Activated naive CD4-positive, alpha-beta T cell treated with anti-CD3 and anti-CD28 coated beads, Interleukin-2, amount 10 ng/mL, durations not matched to agents 7 days and 5 days (primary cell): ENCODE results near the gene CYP27C1.

Experiments used
- CTCF ChIA-PET: fragments of 350-600 bp; sonication (Branson Sonifier 250); formaldehyde crosslinking; loops from one replicate; lab custom pipeline; 2021; ENCODE audit warnings: antibody characterized with exemption; lab: Charles Lee
- DNase-seq: peaks from one replicate; pipeline ENCODE4 v3.0.0-alpha.2; 2020
- H3K27ac Mint-ChIP-seq: one replicate; pipeline ENCODE4 v1.8.0; 2021; ENCODE audit warnings: mild to moderate bottlenecking, moderate library complexity, mixed read lengths
- H3K27me3 Mint-ChIP-seq: one replicate; pipeline ENCODE4 v1.8.0; 2021; ENCODE audit warnings: mild to moderate bottlenecking, mixed read lengths
- H3K36me3 Mint-ChIP-seq: one replicate; pipeline ENCODE4 v1.8.0; 2021; ENCODE audit warnings: mixed read lengths
- H3K4me1 Mint-ChIP-seq: one replicate; pipeline ENCODE4 v1.8.0; 2021; ENCODE audit warnings: mixed read lengths
- H3K4me3 Mint-ChIP-seq: one replicate; pipeline ENCODE4 v1.8.0; 2021; ENCODE audit warnings: mild to moderate bottlenecking, moderate library complexity, mixed read lengths
- H3K9me3 Mint-ChIP-seq: one replicate; pipeline ENCODE4 v1.8.0; 2021; ENCODE audit warnings: mixed read lengths

CYP27C1 gene

GRCh38 chr2:127193967-127194280 lies 26.2 kb downstream of the CYP27C1 start:
- Mint-ChIP-seq H3K9me3 (peaks cover 3% of the 10 kb centered on the region), H3K27me3 (peaks cover 1% of the 10 kb centered on the region), H3K27ac (no peak overlapping the region), H3K4me3 (no peak overlapping the region), H3K36me3 (no peaks in the 10 kb centered on the region), H3K4me1 (peaks cover 5% of the 10 kb centered on the region)
- DNase-seq, result no peak
- CTCF ChIA-PET, result no interaction called here

GRCh38 chr2:127193164-127193966 lies 26.7 kb downstream of the CYP27C1 start:
- Mint-ChIP-seq H3K27ac (no peak overlapping the region), H3K36me3 (no peaks in the 10 kb centered on the region), H3K4me1 (peaks cover 5% of the 10 kb centered on the region), H3K9me3 (peaks cover 3% of the 10 kb centered on the region), H3K27me3 (peaks cover 6% of the 10 kb centered on the region), H3K4me3 (no peak overlapping the region)
- DNase-seq, result no peak
- CTCF ChIA-PET, result no interaction called here

GRCh38 chr2:127191331-127192219 lies 28.5 kb downstream of the CYP27C1 start:
- CTCF ChIA-PET, result interaction anchor here (0.7 kb wide), 1 partner anchor 408 kb away, joined by 3 read pairs; no protein-coding TSS in a partner anchor

GRCh38 chr2:127188797-127189196 lies 31.3 kb downstream of the CYP27C1 start:
- Mint-ChIP-seq H3K9me3 (peaks cover 3% of the 10 kb centered on the region), H3K27ac (no peak overlapping the region), H3K4me1 (peaks cover 6% of the 10 kb centered on the region), H3K36me3 (no peaks in the 10 kb centered on the region), H3K27me3 (peaks cover 30% of the 10 kb centered on the region), H3K4me3 (no peak overlapping the region)
- CTCF ChIA-PET, result no interaction called here
- no peak for DNase-seq

More at GRCh38 chr2:127191331-127192219, 28.5 kb downstream of the CYP27C1 start:
- H3K9me3 Mint-ChIP-seq, result peaks cover 3% of the 10 kb centered on the region
- H3K27me3 Mint-ChIP-seq, result peaks cover 20% of the 10 kb centered on the region
- H3K4me3 Mint-ChIP-seq, result no peak overlapping the region
- DNase-seq, result no peak
- H3K36me3 Mint-ChIP-seq, result no peaks in the 10 kb centered on the region
- H3K27ac Mint-ChIP-seq, result no peak overlapping the region
- no peaks in the 10 kb centered on the region for H3K4me1 Mint-ChIP-seq

GRCh38 chr2:127187831-127188230 lies 32.3 kb downstream of the CYP27C1 start:
- Mint-ChIP-seq H3K27me3 (peaks cover 35% of the 10 kb centered on the region), H3K9me3 (peaks cover 3% of the 10 kb centered on the region), H3K36me3 (no peaks in the 10 kb centered on the region), H3K4me3 (no peak overlapping the region), H3K4me1 (peaks cover 6% of the 10 kb centered on the region), H3K27ac (no peak overlapping the region)
- CTCF ChIA-PET, result interaction anchor here (1.4 kb wide), 1 partner anchor 9 kb away, joined by 6 read pairs; no protein-coding TSS in a partner anchor
- DNase-seq, result no peak

- Mint-ChIP-seq H3K36me3 (no peaks in the 10 kb centered on the region), H3K9me3 (peaks cover 3% of the 10 kb centered on the region), H3K4me1 (peaks cover 6% of the 10 kb centered on the region), H3K27ac (no peak overlapping the region), H3K4me3 (no peak overlapping the region), H3K27me3 (peaks cover 38% of the 10 kb centered on the region)
- CTCF ChIA-PET, result interaction anchor here (1.4 kb wide), 1 partner anchor 10 kb away, joined by 6 read pairs; no protein-coding TSS in a partner anchor
- DNase-seq, result no peak
Measured at GRCh38 chr2:127187081-127187775, 32.9 kb downstream of the CYP27C1 start.

- no peak for DNase-seq
- Mint-ChIP-seq H3K27me3 (peaks cover 45% of the 10 kb centered on the region), H3K4me3 (no peak overlapping the region), H3K27ac (no peak overlapping the region), H3K36me3 (no peaks in the 10 kb centered on the region), H3K4me1 (peaks cover 6% of the 10 kb centered on the region), H3K9me3 (peaks cover 4% of the 10 kb centered on the region)
- CTCF ChIA-PET, result no interaction called here
Measured at GRCh38 chr2:127185705-127186104, 34.4 kb downstream of the CYP27C1 start.

GRCh38 chr2:127185093-127185492 lies 35.0 kb downstream of the CYP27C1 start:
- H3K4me1 Mint-ChIP-seq, result peaks cover 6% of the 10 kb centered on the region
- CTCF ChIA-PET, result no interaction called here
- peak; percentile 25 for DNase-seq
- H3K4me3 Mint-ChIP-seq, result no peak overlapping the region
- H3K27me3 Mint-ChIP-seq, result peaks cover 49% of the 10 kb centered on the region
- peaks cover 8% of the 10 kb centered on the region for H3K9me3 Mint-ChIP-seq
- no peak overlapping the region for H3K27ac Mint-ChIP-seq
- no peaks in the 10 kb centered on the region for H3K36me3 Mint-ChIP-seq

- Mint-ChIP-seq H3K27ac (no peak overlapping the region), H3K27me3 (peaks cover 56% of the 10 kb centered on the region), H3K4me3 (no peak overlapping the region), H3K9me3 (peaks cover 8% of the 10 kb centered on the region), H3K4me1 (peaks cover 6% of the 10 kb centered on the region), H3K36me3 (no peaks in the 10 kb centered on the region)
- CTCF ChIA-PET, result no interaction called here
- DNase-seq, result no peak
Measured at GRCh38 chr2:127183771-127184170, 36.3 kb downstream of the CYP27C1 start.

GRCh38 chr2:127182626-127183458 lies 37.3 kb downstream of the CYP27C1 start:
- no peak overlapping the region for H3K4me3 Mint-ChIP-seq
- H3K27me3 Mint-ChIP-seq, result peaks cover 47% of the 10 kb centered on the region
- CTCF ChIA-PET, result interaction anchor here (0.7 kb wide), 1 partner anchor 275 kb away, joined by 3 read pairs; no protein-coding TSS in a partner anchor
- no peaks in the 10 kb centered on the region for H3K36me3 Mint-ChIP-seq
- DNase-seq, result no peak
- H3K4me1 Mint-ChIP-seq, result peaks cover 6% of the 10 kb centered on the region
- no peak overlapping the region for H3K27ac Mint-ChIP-seq
- peaks cover 8% of the 10 kb centered on the region for H3K9me3 Mint-ChIP-seq

- no peak for DNase-seq
- CTCF ChIA-PET, result interaction anchor here (0.7 kb wide), 1 partner anchor 276 kb away, joined by 3 read pairs; no protein-coding TSS in a partner anchor
- Mint-ChIP-seq H3K27ac (no peak overlapping the region), H3K4me3 (no peak overlapping the region), H3K27me3 (peaks cover 38% of the 10 kb centered on the region), H3K36me3 (no peaks in the 10 kb centered on the region), H3K4me1 (peaks cover 6% of the 10 kb centered on the region), H3K9me3 (peaks cover 8% of the 10 kb centered on the region)
Measured at GRCh38 chr2:127181851-127182250, 38.2 kb downstream of the CYP27C1 start.

- CTCF ChIA-PET, result no interaction called here
- peaks cover 8% of the 10 kb centered on the region for H3K9me3 Mint-ChIP-seq
- peaks cover 33% of the 10 kb centered on the region for H3K27me3 Mint-ChIP-seq
- no peak overlapping the region for H3K27ac Mint-ChIP-seq
- no peak for DNase-seq
- no peaks in the 10 kb centered on the region for H3K4me1 Mint-ChIP-seq
- no peaks in the 10 kb centered on the region for H3K36me3 Mint-ChIP-seq
- no peak overlapping the region for H3K4me3 Mint-ChIP-seq
Measured at GRCh38 chr2:127179766-127180165, 40.3 kb downstream of the CYP27C1 start.

- Mint-ChIP-seq H3K4me1 (no peaks in the 10 kb centered on the region), H3K27me3 (peaks cover 22% of the 10 kb centered on the region), H3K36me3 (no peaks in the 10 kb centered on the region), H3K9me3 (peaks cover 8% of the 10 kb centered on the region), H3K4me3 (no peak overlapping the region), H3K27ac (no peak overlapping the region)
- no peak for DNase-seq
- CTCF ChIA-PET, result no interaction called here
Measured at GRCh38 chr2:127177617-127178263, 42.4 kb downstream of the CYP27C1 start.
